Central memory CD8-positive, alpha-beta T cell (primary cell): ENCODE measurements around the gene COL11A1.
"Not testable (repeated sequence)": the region's sequence is repeated elsewhere in the genome, so short reads cannot be mapped to it uniquely, and the experiment has no call there.

ENCODE experiments used
- ATAC-seq: fragments of 150-1000 bp; cut with Tn5 transposase; replicated peaks from 2 replicates; pipeline ENCODE4 v1.10.0; 2022; ENCODE audit warnings: mild to moderate bottlenecking, moderate FRiP score, moderate number of reproducible peaks; ENCODE audit not compliant: poor library complexity, severe bottlenecking; ENCODE audit errors: extremely low read depth
- DNase-seq, 2 donors: peaks; one replicate each; pipeline ENCODE4 v3.0.0; 2021; ENCODE audit warnings: low spot score in 2 of 2
- H3K27ac Mint-ChIP-seq: one replicate; pipeline ENCODE4 v1.8.0; 2022; ENCODE audit warnings: low read depth, mild to moderate bottlenecking, moderate library complexity, mixed read lengths
- H3K27me3 Mint-ChIP-seq: one replicate; pipeline ENCODE4 v1.8.0; 2022; ENCODE audit warnings: mixed read lengths
- H3K36me3 Mint-ChIP-seq: one replicate; pipeline ENCODE4 v1.8.0; 2022; ENCODE audit warnings: mild to moderate bottlenecking, moderate library complexity, mixed read lengths; ENCODE audit not compliant: insufficient read depth
- H3K4me1 Mint-ChIP-seq: one replicate; pipeline ENCODE4 v1.8.0; 2022; ENCODE audit warnings: mixed read lengths
- H3K4me3 Mint-ChIP-seq: one replicate; pipeline ENCODE4 v1.8.0; 2022; ENCODE audit warnings: mild to moderate bottlenecking, moderate library complexity, mixed read lengths
- H3K9me3 Mint-ChIP-seq: one replicate; pipeline ENCODE4 v1.8.0; 2022; ENCODE audit warnings: mixed read lengths

Gene COL11A1

DNA sequence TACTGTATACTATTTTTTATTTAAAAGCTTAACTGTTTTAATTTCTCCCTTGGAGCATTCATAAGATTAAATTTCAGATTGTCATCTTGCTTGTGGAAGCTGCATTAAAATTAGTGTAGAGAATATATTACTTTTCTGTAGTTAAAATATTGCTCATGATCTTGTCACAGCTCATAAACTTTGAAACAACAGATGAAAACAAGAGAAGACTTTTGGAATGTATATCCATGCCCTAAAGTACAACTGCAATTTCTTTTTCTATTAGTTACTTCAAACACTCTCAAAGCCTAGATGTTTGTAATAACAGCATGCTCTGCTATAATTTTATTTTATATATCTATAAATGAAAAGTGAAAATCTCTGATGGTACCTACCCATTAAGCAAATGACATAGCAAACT, 155.9 kb downstream of the COL11A1 start:
- H3K27ac Mint-ChIP-seq = no peak overlapping the region
- no peak for ATAC-seq
- H3K27me3 Mint-ChIP-seq = no peaks in the 10 kb centered on the region
- peaks cover 3% of the 10 kb centered on the region for H3K36me3 Mint-ChIP-seq
- H3K9me3 Mint-ChIP-seq = peaks cover 20% of the 10 kb centered on the region
- no peaks in the 10 kb centered on the region for H3K4me1 Mint-ChIP-seq
- DNase-seq = no peak
- no peak overlapping the region for H3K4me3 Mint-ChIP-seq

DNA sequence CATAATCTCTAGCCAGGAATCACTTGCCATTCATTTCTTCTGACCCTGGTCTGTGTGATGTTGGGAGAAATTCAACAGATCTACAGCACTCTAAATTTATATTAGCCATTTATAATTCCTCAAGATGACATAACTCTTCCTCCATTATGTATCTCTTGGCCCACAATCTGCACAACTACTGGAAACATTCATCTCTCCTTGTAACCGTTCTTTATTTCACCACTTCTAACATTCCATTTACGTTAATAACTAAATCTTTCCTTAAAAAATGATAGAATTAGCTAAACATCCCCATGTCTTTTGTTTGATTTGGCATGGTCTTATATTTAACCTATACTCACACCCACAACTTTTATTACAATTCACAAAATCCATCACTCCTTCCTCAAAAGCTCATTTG, 166.0 kb downstream of the COL11A1 start:
- ATAC-seq (no peak), DNase-seq (no peak)
- Mint-ChIP-seq H3K9me3 (peaks cover 13% of the 10 kb centered on the region), H3K4me1 (no peaks in the 10 kb centered on the region), H3K27ac (no peak overlapping the region), H3K4me3 (no peak overlapping the region), H3K27me3 (no peaks in the 10 kb centered on the region), H3K36me3 (no peaks in the 10 kb centered on the region)

DNA sequence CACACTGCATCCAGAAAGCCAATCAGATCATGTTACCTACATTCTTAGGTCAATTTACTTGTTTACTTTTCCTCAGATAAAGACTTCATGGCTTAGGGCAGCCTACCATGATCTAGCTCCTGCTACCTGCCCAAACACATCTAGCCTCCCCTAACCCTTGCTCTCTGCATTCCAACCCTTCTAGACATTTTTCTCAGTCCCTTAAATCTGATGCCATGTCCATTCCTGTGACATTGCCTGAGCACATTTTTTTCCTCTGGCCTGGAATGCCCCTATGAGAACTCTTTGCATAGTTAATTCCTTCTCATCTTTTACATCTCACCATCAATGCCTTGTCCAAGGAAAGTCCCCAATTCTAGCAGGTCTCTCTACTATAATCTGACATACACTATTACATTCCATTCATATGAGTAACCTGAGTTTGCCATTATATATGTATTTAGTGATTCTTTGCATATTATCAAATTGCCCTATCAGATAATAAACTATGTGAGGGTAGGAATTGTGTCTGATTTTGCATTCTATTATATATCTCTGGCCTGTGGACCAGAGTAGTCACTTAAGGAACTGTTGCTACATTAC, 166.9 kb downstream of the COL11A1 start:
- ATAC-seq = no peak
- Mint-ChIP-seq H3K36me3 (no peaks in the 10 kb centered on the region), H3K4me1 (no peaks in the 10 kb centered on the region), H3K27ac (no peak overlapping the region), H3K9me3 (peaks cover 13% of the 10 kb centered on the region), H3K4me3 (no peak overlapping the region), H3K27me3 (no peaks in the 10 kb centered on the region)
- no peak for DNase-seq

DNA sequence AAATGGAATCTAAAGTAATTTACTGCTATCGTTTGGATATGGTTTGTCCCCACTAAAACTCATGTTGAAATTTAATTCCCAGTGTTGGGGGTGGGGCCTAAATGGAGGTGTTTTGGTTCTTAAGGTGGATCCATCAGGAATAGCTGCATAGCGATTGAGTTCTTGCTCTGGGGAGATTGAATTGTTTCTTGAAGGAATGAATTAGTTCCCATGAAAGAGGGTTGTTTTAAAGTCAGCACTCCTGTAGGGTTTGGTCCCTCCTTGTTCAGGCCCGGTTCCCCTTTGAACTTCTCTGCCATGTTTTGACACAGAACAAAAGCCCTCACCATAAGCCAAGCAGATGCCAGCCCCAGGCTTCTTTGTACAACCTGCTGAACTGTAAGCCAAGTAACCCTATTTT, 170.9 kb downstream of the COL11A1 start:
- Mint-ChIP-seq H3K27me3 (no peaks in the 10 kb centered on the region), H3K4me1 (no peaks in the 10 kb centered on the region), H3K9me3 (peaks cover 10% of the 10 kb centered on the region), H3K27ac (no peak overlapping the region), H3K36me3 (no peaks in the 10 kb centered on the region), H3K4me3 (no peak overlapping the region)
- DNase-seq (no peak), ATAC-seq (no peak)

DNA sequence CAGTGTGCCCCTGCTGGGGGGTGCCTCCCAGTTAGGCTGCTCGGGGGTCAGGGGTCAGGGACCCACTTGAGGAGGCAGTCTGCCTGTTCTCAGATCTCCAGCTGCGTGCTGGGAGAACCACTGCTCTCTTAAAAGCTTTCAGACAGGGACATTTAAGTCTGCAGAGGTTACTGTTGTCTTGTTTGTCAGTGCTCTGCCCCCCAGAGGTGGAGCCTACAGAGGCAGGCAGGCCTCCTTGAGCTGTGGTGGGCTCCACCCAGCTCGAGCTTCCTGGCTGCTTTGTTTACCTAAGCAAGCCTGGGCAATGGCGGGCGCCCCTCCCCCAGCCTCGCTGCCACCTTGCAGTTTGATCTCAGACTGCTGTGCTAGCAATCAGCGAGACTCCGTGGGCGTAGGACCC, 175.0 kb downstream of the COL11A1 start:
- not testable (repeated sequence) for H3K9me3 Mint-ChIP-seq, H3K4me1 Mint-ChIP-seq, DNase-seq, H3K36me3 Mint-ChIP-seq, H3K4me3 Mint-ChIP-seq, ATAC-seq, H3K27ac Mint-ChIP-seq, H3K27me3 Mint-ChIP-seq

DNA sequence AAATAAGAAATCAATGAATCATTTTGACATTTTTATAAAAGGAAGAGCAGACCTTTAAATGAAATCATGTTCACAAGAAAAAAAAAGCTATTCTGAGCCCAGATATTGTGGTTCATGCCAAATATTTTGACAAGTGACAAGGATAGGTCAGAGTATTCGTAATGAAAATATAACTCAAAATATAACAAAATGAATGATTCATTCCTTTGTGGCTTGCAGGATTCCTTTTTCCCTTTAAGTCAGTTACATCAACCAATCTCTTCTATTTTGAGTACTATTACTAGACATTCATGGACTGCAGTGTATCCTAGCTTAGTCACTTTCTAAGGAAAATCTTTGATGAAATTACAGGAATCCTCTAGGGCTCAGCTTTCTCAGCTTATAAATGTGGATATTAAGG, 188.7 kb downstream of the COL11A1 start:
- Mint-ChIP-seq H3K9me3 (no peaks in the 10 kb centered on the region), H3K27ac (no peak overlapping the region), H3K27me3 (no peaks in the 10 kb centered on the region), H3K4me3 (no peak overlapping the region), H3K36me3 (no peaks in the 10 kb centered on the region), H3K4me1 (no peaks in the 10 kb centered on the region)
- DNase-seq (no peak), ATAC-seq (no peak)

DNA sequence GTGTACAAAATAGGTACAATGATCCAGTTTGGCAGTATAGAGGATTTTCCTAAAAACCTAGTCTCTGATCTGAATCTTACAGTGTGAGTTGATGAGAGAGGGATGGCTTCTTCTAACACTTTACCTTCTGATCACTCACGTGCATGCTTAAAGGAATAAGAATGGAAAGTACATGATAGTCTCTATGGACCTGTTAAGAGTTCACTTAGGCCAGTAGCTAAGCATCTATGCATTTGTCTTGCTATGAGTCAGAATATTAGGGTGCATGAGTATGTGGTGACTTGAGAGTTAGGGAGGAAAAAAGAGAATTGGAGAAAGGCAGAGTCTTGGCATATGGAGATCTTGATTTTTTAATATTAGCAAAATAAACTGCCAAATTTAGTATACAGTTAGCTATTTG, 206.3 kb downstream of the COL11A1 start:
- H3K9me3 Mint-ChIP-seq = peaks cover 6% of the 10 kb centered on the region
- H3K27ac Mint-ChIP-seq = no peak overlapping the region
- ATAC-seq (no peak), DNase-seq (no peak)
- H3K27me3 Mint-ChIP-seq = no peaks in the 10 kb centered on the region
- no peak overlapping the region for H3K4me3 Mint-ChIP-seq
- H3K36me3 Mint-ChIP-seq = no peaks in the 10 kb centered on the region
- no peaks in the 10 kb centered on the region for H3K4me1 Mint-ChIP-seq

DNA sequence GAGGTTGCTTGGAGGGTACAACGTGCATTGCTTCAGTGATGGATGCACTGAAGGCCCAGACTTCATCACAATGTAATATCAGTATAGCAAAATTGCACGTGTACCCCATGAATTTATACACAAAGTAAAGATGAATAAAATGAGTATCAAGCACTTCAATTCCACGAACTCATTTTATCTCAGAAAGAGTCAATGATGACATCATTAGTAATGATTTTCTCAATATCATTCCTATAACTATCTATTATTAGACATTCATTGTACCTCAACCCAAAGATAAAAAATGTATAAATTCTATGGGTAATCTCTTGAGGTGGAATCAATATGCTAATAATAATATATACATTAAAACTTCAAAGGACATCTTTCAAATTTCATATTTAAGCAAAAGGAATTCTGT, 208.4 kb downstream of the COL11A1 start:
- H3K27me3 Mint-ChIP-seq = no peaks in the 10 kb centered on the region
- peaks cover 6% of the 10 kb centered on the region for H3K9me3 Mint-ChIP-seq
- no peak overlapping the region for H3K27ac Mint-ChIP-seq
- DNase-seq (no peak), ATAC-seq (no peak)
- H3K36me3 Mint-ChIP-seq = no peaks in the 10 kb centered on the region
- H3K4me1 Mint-ChIP-seq = no peaks in the 10 kb centered on the region
- H3K4me3 Mint-ChIP-seq = no peak overlapping the region

DNA sequence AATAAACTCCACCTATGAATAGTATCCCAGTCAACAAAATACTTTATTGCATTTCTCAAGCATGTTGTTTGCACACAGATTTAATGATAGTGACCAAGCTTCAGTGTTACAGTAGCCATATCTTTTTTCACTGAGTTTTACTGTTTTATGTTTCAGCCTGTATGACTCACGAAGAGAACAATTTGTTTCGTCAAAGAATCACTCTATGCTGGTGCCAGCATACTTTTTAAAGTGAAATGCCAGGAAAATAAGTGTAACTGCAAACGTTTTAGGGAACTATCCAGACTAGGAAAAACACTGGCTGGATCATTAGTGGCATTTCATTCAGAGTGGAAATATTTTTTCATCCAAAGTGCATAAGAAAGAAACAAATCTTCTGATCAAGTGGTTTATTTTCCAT, 210.8 kb downstream of the COL11A1 start:
- no peaks in the 10 kb centered on the region for H3K36me3 Mint-ChIP-seq
- no peak overlapping the region for H3K27ac Mint-ChIP-seq
- peaks cover 6% of the 10 kb centered on the region for H3K9me3 Mint-ChIP-seq
- H3K4me1 Mint-ChIP-seq = no peaks in the 10 kb centered on the region
- H3K4me3 Mint-ChIP-seq = no peak overlapping the region
- no peak for ATAC-seq
- no peak for DNase-seq
- no peaks in the 10 kb centered on the region for H3K27me3 Mint-ChIP-seq

DNA sequence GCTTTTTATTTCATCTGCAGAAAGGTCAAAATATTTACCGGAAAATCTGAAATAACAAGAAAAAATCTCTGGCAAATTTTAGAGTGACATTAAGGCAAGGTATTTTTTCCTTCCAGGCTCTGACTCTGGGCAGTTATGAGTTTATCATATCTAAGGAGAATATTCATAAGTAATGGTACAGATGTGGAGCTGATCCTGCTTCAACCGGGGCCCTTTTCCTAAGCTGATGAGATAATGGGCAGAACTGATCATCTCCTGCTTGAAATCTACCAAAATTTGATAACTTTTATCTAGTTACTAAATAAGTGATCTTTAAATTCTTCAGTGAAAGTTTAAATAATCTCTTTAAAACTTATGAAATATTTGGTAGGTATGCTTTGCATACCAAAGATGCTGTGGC, 211.6 kb downstream of the COL11A1 start:
- H3K4me3 Mint-ChIP-seq = no peak overlapping the region
- no peaks in the 10 kb centered on the region for H3K36me3 Mint-ChIP-seq
- H3K4me1 Mint-ChIP-seq = no peaks in the 10 kb centered on the region
- peaks cover under 1% of the 10 kb centered on the region for H3K9me3 Mint-ChIP-seq
- DNase-seq (no peak), ATAC-seq (no peak)
- no peak overlapping the region for H3K27ac Mint-ChIP-seq
- no peaks in the 10 kb centered on the region for H3K27me3 Mint-ChIP-seq

DNA sequence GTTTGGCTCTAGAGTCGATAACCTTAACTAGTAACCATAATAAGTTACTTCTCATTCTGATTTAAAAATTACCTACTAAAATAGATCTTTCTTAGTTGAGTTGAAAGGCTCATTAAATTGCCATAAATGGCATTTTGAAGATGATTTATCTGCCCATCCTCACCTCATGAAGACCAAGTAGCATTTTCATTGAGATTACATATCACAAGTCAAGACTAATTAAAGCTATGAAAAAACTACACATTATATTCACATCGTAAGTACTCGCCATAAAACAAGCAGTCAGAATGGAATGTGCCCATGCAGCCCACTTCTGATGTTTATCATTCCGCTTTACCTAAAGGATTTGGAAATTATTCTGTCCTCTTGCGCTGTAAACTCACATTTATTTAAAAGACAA, 212.0 kb downstream of the COL11A1 start:
- H3K4me3 Mint-ChIP-seq = no peak overlapping the region
- H3K4me1 Mint-ChIP-seq = no peaks in the 10 kb centered on the region
- DNase-seq = no peak
- no peak overlapping the region for H3K27ac Mint-ChIP-seq
- no peaks in the 10 kb centered on the region for H3K36me3 Mint-ChIP-seq
- no peaks in the 10 kb centered on the region for H3K27me3 Mint-ChIP-seq
- no peaks in the 10 kb centered on the region for H3K9me3 Mint-ChIP-seq
- ATAC-seq = no peak

DNA sequence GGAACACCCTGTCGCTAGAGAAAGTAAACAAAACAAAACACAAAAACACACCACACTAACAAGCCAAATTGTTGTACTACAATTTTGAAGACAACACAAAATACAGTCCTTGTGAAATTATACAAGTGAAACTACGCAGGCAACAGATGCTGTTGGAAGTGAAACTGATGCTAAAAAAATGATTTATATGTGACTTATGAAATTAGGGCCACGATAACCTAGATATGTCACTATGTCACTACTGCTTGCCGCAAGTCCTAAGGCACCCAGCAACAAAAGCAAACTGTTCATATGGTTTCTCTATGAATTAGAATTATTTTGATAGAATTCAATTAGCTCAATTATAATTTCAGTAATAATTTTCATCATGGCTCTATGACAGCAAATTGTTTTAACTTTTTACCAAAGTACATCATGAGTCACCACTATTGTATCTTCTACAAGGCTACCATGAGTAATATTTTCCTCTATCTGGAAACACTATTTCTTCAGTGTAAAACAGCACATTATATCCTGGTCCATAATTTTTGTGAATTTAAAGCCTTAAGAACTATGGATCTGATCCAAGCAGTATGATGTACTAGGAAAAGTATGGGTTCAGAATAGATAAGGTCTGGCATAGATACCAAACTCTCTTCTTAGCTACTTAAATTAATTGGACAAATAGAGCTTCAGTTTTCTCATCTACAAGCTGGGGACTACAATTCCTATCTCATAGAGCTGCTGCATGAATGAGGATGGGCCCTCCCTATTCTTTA, 216.3 kb downstream of the COL11A1 start:
- DNase-seq = no peak
- Mint-ChIP-seq H3K27ac (no peak overlapping the region), H3K9me3 (no peaks in the 10 kb centered on the region), H3K4me1 (no peaks in the 10 kb centered on the region), H3K36me3 (no peaks in the 10 kb centered on the region), H3K4me3 (no peak overlapping the region), H3K27me3 (no peaks in the 10 kb centered on the region)
- no peak for ATAC-seq

DNA sequence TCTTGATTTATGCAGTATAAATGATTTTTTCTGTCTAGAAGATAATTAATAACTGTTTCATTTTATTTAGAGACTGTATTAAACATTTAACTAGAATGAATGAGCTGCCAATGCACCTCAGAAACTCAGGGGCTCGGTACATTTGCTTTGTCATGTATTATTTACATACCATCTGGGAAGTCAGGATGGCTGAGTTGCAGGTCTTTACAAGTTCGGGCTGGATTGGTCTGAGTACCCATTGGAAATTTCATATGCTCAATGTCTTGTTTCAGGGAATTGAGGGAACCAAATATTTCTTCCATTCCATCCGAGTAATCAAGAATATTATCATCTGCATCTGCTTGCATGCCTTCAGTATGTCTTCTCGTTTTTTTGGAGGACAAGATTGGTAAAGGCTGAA, 221.7 kb downstream of the COL11A1 start:
- Mint-ChIP-seq H3K36me3 (no peaks in the 10 kb centered on the region), H3K9me3 (no peaks in the 10 kb centered on the region), H3K27ac (no peak overlapping the region), H3K4me3 (no peak overlapping the region), H3K27me3 (no peaks in the 10 kb centered on the region), H3K4me1 (no peaks in the 10 kb centered on the region)
- DNase-seq (no peak), ATAC-seq (no peak)
